Activated CD4-positive, alpha-beta T cell treated with anti-CD3 and anti-CD28 coated beads for 4 hours (primary cell): Measurements from ENCODE around the gene ADIRF.
A peak's percentile ranks its signal among the peaks of the same experiment; 100 is the strongest.
"Not testable (repeated sequence)": the region's sequence is repeated elsewhere in the genome, so short reads cannot be mapped to it uniquely, and the experiment has no call there.

Experiments
- DNase-seq, 2 donors: peaks; one replicate each; pipeline ENCODE4 v3.0.0-alpha.2; 2020

The ADIRF gene

GRCh38 chr10:86961481-86962091, 6.7 kb upstream of the ADIRF start:
- no peak for DNase-seq

- DNase-seq, result no peak
Observed at GRCh38 chr10:86962136-86962980, 5.9 kb upstream of the ADIRF start.

GRCh38 chr10:86962981-86963310, 5.3 kb upstream of the ADIRF start:
- DNase-seq, result no peak

DNA sequence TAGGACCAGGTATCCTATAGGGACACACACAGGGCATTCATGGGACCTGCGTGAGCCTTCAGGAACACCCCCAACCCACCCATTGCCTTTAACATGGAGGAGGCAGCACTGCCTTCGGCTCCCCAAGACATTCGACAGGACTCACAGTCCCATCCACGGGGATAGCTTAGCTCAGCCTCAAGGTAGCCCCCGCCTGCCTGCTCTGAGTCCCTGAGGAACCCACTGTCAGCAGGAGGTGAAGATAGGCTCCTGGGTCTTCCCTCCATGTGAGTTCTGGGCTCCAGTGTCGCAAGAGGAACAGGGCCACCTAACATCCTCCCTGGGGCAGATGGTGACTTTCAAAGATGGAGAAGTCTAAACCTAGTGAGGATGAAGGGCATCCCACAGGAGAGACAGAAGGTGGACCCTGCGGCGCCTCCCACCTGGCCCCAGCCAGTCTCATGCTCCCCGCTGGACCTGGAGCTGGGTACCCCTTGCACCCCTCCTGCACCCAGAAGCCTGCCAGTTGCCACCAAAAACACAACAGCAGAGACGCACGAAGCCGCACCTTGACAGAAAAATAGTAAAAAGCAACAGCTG, 4.9 kb upstream of the ADIRF start:
- no peak for DNase-seq

- no peak for DNase-seq
Observed at GRCh38 chr10:86964061-86964846, 4.0 kb upstream of the ADIRF start.

- DNase-seq, result no peak
Observed at GRCh38 chr10:86964847-86965190, 3.5 kb upstream of the ADIRF start.

DNA sequence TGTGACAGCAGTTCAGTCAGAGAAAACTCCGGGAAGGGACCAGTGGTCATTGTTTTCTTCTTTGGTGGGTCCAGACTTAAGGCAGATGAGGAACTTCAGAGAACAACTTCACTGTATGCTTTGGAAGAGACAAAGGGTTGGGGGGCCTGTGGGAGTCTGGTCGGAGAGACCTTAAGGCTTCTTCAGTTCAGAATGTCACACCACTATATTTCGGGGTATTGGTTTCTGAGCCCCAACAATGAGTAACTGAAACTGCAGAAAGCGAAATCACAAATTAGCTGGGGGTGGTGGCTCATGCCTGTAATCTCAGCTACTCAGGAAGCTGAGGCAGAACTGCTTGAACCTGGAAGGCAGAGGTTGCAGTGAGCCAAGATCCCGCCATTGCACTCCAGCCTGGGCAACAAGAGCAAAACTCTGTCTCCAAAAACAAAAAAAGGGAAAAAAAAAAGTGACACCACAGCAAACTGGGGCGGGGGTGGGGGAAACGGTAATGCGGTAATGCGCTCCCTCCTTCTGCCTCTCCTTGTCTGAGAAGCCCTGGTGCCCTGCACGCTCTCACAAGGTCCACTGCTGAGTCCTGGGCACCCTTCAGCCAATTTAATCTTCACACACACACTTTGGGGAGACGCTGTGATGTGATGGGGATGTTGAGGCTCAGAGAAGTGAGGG, 2.2 kb upstream of the ADIRF start:
- DNase-seq, result no peak

DNA sequence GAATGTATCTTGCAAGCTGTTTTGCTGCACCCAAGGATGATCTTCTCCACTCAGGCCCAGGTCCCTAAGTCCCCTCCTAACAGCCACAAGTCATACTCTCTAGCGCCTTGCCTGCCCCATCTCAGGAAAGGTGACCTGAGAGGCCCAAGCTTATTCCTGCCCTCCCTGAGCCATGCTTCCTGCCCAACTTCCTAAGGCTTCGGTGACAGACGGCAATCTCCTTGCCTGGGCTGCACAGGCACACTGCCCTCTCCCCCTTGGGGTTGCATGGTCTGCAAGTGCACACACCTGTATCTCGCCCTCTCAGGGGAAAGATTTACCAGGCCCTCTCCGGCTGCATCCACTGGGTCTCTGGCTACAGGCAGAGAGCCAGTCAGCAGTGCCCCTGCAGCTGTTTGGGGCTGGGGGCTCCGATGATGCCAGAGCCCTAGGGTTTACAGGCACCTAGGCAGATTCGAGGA, 771 bp upstream of the ADIRF start:
- no peak for DNase-seq

DNA sequence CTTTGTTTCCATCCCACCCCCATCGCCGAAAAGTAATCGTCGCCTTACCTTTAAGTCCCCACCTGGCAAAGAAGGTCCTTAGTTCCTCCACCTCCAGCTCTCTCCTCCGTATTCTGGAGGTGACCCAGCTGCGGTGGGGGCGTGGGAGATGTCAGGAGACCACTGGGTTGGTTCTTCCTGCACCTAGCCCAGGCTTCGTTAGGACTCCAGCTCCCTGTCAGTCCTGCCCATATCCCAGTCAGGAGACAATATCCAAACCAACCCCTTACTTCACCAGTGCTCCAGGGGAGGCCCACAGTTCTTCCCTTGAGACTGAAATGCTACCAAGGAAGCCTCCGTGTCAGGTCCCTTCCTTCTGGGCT, 693 bp downstream of the ADIRF start:
- DNase-seq, result no peak

DNA sequence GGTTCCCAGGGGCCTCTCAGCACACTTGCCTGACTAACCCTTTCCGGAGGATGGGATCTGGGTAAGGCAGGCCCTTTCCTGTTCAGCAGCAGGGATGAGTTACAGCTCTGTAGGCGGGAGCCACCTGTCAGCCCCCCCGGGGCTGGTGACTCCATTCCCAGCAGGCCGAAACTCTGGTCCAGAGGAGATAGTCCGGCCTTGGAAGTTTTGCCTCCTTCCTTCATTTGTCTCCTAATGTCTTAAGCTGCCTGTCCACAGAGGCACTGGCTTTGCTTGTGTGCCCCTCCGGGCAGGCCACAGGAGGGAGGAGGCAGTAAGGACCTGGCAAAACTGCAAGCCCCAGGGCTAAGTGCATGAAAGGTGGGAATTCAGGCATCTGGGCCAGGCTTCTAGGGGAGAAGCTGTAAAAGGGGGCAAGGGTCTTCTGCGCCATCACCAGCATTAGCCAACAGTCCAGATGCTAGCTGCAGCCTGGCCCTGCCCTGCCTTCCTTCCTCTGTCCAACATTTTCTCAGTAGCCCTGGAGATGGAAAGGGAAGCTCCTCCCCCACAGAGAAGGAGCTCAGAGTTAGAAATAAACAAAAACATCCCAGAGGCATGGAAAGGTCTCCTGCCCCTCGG, 1.2 kb downstream of the ADIRF start:
- no peak for DNase-seq

DNA sequence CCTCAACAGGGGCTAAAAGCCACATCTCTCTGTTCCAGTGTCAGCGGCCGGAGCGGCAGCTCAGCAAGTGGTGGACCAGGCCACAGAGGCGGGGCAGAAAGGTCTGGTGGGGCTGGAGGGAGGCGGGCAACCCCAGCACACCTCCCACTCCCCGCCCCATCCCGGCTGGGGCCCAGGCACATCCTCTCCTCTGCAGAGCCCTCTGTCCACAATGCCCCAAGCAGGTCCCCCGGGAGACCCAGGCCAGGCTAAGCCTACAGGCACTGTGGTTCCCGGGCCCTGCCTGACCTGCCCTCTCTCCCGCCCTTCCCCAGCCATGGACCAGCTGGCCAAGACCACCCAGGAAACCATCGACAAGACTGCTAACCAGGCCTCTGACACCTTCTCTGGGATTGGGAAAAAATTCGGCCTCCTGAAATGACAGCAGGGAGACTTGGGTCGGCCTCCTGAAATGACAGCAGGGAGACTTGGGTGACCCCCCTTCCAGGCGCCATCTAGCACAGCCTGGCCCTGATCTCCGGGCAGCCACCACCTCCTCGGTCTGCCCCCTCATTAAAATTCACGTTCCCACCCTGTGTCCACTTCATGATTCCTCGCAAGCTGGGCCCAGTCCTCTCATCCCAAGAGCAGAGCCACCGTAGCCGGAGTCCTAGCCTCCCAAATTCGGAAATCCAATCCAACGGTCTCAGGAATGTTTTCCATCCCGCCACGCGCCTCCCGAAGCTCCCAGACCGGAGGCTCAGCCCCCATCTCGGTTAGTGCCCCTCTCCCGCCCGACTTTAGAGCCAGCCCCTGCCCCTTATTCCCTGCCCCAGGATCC, 2.1 kb downstream of the ADIRF start:
- DNase-seq, result no peak

- no peak for DNase-seq
Observed at GRCh38 chr10:86970982-86971231, 2.6 kb downstream of the ADIRF start.

GRCh38 chr10:86971232-86971991, 3.1 kb downstream of the ADIRF start:
- peak; percentile 86 to 88 for DNase-seq

DNA sequence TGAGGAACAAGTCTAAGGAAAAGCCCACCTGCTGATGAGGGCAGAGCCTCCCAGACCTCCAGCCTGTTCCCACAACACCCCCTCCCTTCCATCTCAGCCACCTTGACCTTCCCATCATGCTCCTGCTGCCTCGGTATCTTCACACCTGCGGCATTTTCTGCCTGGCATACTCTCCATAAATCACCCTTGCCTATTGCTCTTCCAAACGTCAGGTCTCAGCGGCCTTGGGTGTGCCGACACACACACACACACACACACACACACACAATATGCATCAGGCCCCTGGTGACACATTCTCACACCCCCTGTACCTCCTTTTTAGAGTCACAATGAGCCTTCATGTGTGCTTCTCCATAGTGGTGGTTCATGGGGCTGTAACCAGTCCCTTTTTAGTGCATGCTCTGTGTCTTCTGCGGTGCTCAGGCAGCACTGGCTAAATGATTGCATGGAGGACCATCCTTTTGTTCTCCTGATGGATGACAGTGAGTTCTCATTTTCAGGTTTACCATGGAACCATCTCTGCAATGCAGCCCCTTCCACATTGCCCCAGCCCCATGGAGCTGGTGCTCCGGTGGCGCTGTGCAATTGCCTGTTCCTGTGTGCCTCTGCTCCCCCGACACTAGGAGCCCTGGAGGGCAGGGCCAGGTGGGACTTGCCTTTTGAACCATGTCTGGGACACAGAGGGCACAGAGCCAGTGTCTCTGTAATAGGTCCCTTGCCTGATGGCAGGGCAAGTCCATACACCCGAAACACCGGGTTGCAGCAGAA, 4.5 kb downstream of the ADIRF start:
- no peak for DNase-seq

- DNase-seq, result no peak
Observed at GRCh38 chr10:86974484-86974883, 6.2 kb downstream of the ADIRF start.

DNA sequence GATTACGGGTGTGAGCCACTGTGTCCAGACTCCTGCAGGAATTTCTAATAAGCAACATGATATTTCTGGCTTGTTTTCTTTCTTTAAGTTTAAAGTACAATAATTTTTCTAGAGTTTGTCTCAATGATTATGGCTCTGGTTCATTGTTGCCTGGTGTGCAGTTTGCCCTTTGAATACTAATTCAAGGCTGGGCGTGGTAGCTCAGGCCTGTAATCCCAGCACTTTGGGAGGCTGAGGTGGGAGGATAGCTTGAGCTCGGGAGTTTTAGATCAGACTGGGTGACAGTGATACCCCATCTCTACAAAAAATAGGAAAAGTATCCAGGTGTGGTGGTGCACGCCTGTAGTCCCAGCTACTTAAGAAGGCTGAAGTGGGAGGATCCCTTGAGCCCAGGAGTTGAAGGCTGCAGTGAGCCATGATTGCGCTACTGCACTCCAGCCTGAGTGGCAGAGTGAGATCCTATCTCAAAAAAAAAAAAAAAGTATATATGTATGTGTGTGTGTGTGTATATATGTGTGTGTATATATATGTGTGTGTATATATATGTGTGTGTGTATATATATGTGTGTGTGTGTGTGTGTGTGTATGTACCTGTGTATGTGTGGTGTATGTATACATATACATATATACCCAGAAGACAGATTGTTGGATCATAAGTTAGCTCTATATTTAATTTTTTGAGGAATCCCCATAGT, 8.2 kb downstream of the ADIRF start:
- DNase-seq, result no peak

DNA sequence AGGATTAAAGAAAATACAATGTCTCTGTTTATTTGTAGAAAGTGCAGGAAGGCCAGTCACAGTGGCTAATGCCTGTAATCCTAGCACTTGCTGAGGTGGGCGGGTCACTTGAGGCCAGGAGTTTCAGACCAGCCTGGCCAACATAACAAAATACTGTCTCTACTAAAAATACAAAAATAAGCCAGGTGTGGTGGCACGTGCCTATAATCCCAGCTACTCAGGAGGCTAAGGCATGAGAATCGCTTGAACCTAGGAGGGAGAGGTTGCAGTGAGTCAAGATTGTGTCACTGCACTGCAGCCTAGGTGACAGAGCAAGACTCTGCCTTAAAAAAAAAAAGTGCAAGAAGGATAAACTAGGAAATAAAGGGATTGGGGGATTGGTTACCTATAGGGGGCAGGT, 10.2 kb downstream of the ADIRF start:
- DNase-seq, result not testable (repeated sequence)

GRCh38 chr10:86979296-86979818, 11.1 kb downstream of the ADIRF start:
- DNase-seq, result no peak

DNA sequence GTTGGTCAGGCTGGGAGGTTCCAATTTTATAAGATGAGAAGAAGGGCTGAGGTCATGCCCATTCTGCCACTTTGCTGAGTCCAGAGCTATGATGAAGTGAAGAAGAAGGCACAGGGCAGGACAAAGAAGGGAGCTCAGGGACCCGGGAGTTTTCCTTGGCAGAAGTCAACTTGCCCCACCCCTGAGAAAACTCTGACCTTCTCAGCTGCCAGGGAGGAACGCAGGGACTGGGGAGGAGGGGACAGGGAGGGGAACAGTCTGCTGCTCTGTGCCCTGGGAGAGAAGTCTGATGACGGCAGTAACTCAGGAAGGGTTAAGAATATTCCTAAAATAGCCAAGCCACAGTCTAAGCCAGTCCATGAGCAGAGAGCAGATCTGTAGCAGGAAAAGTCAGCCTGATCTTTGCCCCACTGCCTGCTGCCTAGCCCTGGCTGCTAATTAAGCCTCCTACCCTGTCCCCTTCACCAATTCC, 11.7 kb downstream of the ADIRF start:
- DNase-seq, result no peak
